ENCODE measurements around the gene ACR.

The ACR gene

DNA sequence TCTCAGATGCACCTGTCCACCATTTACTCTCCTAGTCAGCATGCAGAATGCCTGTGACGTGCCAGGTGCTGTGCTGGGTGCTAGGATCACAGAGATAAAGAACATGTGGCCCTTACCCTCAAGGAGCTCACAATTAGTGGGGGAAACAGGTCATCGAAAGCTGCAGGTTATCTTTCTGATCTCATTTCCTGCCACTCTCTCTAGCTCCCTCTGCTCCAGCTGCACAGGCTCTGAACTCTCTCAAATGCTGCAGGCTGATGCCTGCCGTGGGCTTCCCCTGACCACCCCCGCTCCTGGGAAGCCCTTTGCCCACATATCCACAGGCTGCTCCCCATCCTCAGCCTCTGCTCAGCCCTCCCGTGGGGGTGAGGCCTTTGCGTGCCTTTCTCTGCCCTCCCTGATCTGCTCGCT, 35.7 kb upstream of the ACR start:
- DNase-seq (ENCODE audit: insufficient read length, low spot score) (no peak), FAIRE-seq (peak; percentile 69)
- no peak for TF ChIP-seq POLR2A (IDR thresholded peaks at IDR 0.05; ENCODE audit: low read depth, low read length)
- no peak for TF ChIP-seq TAF1 (IDR thresholded peaks at IDR 0.05; ENCODE audit: low read depth, low read length)
- TF ChIP-seq SPI1 (IDR thresholded peaks at IDR 0.05; ENCODE audit: low read depth, low read length), result no peak
- no peak for TF ChIP-seq POU2F2 (IDR thresholded peaks at IDR 0.05; ENCODE audit: low read depth, low read length)
- TF ChIP-seq POLR2AphosphoS5 (IDR thresholded peaks at IDR 0.05; ENCODE audit: low read depth, low read length), result no peak
- TF ChIP-seq PAX5 (IDR thresholded peaks at IDR 0.05; ENCODE audit: insufficient read depth, low read length, severe bottlenecking), result no peak

DNA sequence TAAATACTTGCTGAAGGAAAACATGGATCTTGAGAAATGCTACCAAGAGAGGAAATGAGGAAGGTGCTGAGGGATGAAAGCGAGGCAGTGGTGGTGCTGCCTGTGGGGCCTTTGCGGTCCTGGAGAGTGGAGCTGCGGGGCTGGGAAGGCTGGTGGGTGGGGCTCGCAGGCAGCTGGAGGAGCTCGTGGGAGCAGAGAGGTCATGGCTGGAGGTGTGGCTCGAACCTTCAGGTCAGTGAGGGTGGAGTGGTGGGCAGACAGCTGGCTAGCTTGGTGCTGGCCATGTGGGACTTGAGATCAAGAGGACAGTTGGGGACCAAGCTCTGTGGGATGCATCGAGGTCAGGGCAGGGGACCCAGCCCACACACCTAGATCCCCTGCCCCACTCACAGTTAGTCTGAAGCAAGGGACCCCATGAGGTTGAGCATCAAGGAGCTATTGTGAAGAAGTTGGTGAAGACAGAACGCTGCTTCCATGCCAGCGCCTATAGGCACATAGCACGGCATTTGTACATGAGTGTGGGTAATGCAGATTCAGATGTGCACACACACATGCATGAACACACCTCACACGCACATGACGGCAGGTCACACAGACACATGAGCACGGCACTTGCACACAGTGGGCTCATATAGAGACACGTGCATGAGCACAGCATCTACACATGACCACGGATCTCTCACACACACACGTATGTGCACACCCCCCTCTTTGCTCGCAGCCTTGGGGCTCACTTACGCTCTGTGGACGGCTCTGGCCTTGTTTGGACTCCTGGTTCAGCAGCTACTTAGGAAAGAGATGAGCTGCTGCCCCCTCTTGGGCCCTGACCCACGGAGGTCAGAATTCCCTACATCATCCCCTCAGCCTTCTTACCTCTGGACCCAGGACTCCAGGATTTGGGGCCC, 34.9 kb upstream of the ACR start:
- DNase-seq (ENCODE audit: insufficient read length, low spot score), result no peak
- no peak for TF ChIP-seq SPI1 (IDR thresholded peaks at IDR 0.05; ENCODE audit: low read depth, low read length)
- TF ChIP-seq POLR2A (IDR thresholded peaks at IDR 0.05; ENCODE audit: low read depth, low read length), result no peak
- no peak for FAIRE-seq

DNA sequence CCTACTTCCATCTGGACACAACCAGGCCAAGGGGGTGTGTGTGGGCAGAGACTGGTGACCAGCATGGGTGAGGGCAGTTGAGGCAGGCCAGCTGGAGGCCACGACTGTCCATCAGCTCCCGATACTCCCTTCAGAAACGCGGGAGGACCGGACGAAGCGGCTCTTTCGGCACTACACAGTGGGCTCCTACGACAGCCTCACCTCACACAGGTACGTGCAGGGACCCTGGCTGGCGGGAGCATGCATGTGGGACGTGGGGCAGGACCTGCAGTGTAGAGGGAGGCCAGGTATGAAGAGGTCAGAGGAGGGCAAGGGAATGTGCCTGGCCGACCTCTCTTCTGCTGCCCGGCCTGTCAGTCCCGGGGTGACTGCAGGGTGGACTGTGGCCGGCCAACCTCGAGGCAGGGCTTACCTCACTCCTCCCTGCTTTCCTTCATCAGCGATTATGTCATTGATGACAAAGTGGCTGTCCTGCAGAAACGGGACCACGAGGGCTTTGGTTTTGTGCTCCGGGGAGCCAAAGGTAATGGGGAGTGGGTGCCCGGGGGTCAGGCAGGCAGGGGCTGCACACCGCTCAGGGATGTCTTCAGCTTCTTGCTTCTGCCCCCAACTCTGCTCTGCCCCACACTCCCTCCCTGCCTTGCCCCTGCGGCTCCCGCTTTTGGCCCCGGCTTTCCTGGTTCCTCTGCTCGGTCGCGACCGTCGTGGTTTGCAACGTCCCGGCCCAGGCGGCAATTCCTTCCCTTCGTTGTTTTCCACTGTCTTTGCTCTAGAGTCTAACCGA, 34.1 kb upstream of the ACR start:
- TF ChIP-seq POLR2AphosphoS5 (IDR thresholded peaks at IDR 0.05; ENCODE audit: low read depth, low read length), result no peak
- TF ChIP-seq TAF1 (IDR thresholded peaks at IDR 0.05; ENCODE audit: low read depth, low read length), result no peak
- TF ChIP-seq POLR2A (IDR thresholded peaks at IDR 0.05; ENCODE audit: low read depth, low read length), result no peak
- TF ChIP-seq SPI1 (IDR thresholded peaks at IDR 0.05; ENCODE audit: low read depth, low read length), result no peak
- no peak for TF ChIP-seq POU2F2 (IDR thresholded peaks at IDR 0.05; ENCODE audit: low read depth, low read length)
- no peak for TF ChIP-seq PAX5 (IDR thresholded peaks at IDR 0.05; ENCODE audit: insufficient read depth, low read length, severe bottlenecking)
- DNase-seq (ENCODE audit: insufficient read length, low spot score) (no peak), FAIRE-seq (no peak)

DNA sequence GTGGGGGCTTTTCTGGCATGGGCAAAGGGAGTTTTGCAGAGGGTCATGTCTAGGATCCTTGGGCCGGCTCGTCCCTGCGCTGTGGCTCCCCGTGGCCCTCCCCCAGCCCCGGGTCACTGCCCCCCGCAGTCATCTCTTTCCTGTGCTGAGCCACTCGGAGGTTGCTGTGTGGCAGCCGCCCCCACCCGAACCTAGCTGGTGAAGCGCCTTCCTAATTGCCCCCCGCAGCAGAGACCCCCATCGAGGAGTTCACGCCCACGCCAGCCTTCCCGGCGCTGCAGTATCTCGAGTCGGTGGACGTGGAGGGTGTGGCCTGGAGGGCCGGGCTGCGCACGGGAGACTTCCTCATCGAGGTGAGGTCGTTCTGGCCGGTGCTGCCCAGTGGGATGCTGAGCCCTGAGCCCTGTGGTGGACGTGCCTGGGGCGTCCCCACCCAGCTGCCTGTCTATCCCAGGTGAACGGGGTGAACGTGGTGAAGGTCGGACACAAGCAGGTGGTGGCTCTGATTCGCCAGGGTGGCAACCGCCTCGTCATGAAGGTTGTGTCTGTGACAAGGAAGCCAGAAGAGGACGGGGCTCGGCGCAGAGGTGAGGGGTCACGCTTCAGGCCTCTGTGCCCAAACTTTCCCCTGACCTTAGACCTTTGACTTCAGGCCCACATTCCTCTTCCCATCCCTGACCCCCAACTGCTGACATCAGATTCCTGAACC, 33.3 kb upstream of the ACR start:
- TF ChIP-seq POLR2AphosphoS5 (IDR thresholded peaks at IDR 0.05; ENCODE audit: low read depth, low read length) (no peak), SPI1 (IDR thresholded peaks at IDR 0.05; ENCODE audit: low read depth, low read length) (no peak), TAF1 (IDR thresholded peaks at IDR 0.05; ENCODE audit: low read depth, low read length) (no peak), POLR2A (IDR thresholded peaks at IDR 0.05; ENCODE audit: low read depth, low read length) (no peak), POU2F2 (IDR thresholded peaks at IDR 0.05; ENCODE audit: low read depth, low read length) (no peak), PAX5 (IDR thresholded peaks at IDR 0.05; ENCODE audit: insufficient read depth, low read length, severe bottlenecking) (no peak)
- FAIRE-seq (no peak), DNase-seq (ENCODE audit: insufficient read length, low spot score) (no peak)

DNA sequence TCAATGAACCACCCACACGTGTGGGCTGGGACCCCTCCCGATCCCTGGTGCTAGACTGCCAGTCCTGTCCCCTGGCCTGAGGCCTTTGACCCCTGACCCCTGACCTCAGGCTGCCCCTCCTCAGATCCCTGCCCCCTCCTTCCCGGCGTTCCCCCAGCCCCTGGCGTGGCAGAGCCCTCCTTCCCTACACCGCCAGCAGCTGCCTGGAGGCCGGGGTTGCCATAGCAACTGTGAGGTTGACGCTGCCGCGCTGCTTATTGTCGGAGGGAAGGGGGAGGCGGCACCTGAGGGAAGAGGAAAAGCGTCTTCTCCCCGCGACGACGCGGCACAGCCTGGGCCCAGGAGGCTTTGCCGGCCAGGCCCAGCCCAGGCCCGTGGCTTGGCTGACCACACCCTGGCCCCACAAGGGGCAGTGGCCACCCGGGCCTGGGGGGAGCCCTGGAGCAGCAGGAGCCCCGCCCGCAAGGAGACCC, 32.7 kb upstream of the ACR start:
- TF ChIP-seq POLR2A (IDR thresholded peaks at IDR 0.05; ENCODE audit: low read depth, low read length) (no peak), SPI1 (IDR thresholded peaks at IDR 0.05; ENCODE audit: low read depth, low read length) (no peak), POLR2AphosphoS5 (IDR thresholded peaks at IDR 0.05; ENCODE audit: low read depth, low read length) (no peak), POU2F2 (IDR thresholded peaks at IDR 0.05; ENCODE audit: low read depth, low read length) (no peak), PAX5 (IDR thresholded peaks at IDR 0.05; ENCODE audit: insufficient read depth, low read length, severe bottlenecking) (no peak), TAF1 (IDR thresholded peaks at IDR 0.05; ENCODE audit: low read depth, low read length) (no peak)
- no peak for DNase-seq (ENCODE audit: insufficient read length, low spot score)
- FAIRE-seq, result no peak

DNA sequence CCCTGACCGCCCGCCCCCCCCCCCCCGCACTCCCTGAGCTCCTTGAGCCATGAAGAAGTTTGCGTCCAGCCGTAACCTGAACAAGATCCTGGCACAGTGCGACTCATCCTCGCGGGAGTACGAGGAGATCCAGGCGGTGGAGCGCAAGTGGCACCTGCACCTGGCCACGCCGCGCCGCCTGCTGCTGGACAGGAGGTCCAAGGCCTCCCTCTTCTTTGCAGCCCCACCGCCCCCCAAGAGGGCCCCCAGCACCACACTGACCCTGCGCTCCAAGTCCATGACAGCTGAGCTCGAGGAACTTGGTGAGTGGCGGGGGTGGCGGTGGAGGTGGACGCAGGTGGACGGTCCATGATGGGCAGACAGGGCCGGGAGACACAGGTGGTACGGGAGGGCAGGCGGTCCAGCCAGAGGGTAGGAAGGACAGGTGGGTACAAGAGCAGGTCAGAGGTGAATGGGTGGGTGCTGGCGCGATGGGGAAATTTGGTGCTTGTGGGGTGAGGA, 32.1 kb upstream of the ACR start:
- TF ChIP-seq POLR2AphosphoS5 (IDR thresholded peaks at IDR 0.05; ENCODE audit: low read depth, low read length) (no peak), POLR2A (IDR thresholded peaks at IDR 0.05; ENCODE audit: low read depth, low read length) (no peak), TAF1 (IDR thresholded peaks at IDR 0.05; ENCODE audit: low read depth, low read length) (no peak), SPI1 (IDR thresholded peaks at IDR 0.05; ENCODE audit: low read depth, low read length) (no peak), PAX5 (IDR thresholded peaks at IDR 0.05; ENCODE audit: insufficient read depth, low read length, severe bottlenecking) (no peak), POU2F2 (IDR thresholded peaks at IDR 0.05; ENCODE audit: low read depth, low read length) (no peak)
- FAIRE-seq (no peak), DNase-seq (ENCODE audit: insufficient read length, low spot score) (no peak)

DNA sequence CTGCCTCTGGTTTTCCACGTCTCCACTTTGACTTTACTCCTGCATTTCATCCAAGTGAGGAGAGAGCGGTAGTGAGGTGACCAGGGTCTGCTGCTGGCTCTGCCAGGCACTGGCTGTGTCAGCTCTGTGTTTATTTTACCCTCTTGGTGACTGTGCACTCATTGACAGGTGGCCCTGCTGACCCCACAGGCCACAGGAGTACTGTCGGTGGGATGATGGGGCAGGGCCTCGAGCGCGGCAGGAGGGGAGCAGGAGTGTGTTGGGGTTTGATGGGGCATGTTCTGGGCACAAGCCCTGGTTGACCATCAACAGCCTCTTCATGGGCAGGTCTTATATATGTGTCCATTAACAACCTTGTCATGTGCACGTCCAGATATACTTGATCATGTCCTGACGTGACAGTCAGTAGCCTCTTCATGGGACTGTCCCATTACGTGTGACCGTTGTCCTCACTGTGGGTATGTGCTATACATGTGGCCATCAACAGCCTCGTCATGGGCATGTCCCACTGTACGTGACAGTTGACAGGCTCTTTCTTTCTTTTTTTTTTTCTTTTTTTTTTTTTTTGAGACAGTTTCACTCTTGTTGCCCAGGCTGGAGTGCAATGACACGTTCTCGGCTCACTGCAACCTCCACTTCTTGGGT, 31.4 kb upstream of the ACR start:
- no peak for FAIRE-seq

DNA sequence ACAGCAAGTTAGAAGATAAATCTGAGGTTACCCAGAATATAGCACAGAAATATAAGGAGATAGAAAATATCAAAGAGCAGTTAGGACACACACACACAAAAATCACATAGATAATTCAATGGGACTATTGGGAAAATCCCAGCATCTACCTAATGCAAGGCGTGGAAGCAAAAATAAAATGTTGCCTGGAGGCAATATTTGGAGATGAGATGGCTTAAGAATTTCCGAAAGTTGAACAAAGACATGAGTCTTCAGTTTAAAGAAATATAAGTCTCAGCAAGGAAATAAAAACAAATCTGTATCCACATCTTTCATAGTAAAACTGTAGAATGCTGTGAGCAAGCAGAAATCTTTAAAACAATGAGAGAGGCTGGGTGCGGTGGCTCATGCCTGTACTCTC, 29.5 kb upstream of the ACR start:
- TF ChIP-seq POLR2AphosphoS5 (IDR thresholded peaks at IDR 0.05; ENCODE audit: low read depth, low read length) (no peak), TAF1 (IDR thresholded peaks at IDR 0.05; ENCODE audit: low read depth, low read length) (no peak), PAX5 (IDR thresholded peaks at IDR 0.05; ENCODE audit: insufficient read depth, low read length, severe bottlenecking) (no peak), POLR2A (IDR thresholded peaks at IDR 0.05; ENCODE audit: low read depth, low read length) (no peak), SPI1 (IDR thresholded peaks at IDR 0.05; ENCODE audit: low read depth, low read length) (no peak), POU2F2 (IDR thresholded peaks at IDR 0.05; ENCODE audit: low read depth, low read length) (no peak)
- FAIRE-seq (no peak), DNase-seq (ENCODE audit: insufficient read length, low spot score) (no peak)

More for the DNA sequence above, 31.4 kb upstream of the ACR start:
- TF ChIP-seq SPI1 (IDR thresholded peaks at IDR 0.05; ENCODE audit: low read depth, low read length) (no peak), TAF1 (IDR thresholded peaks at IDR 0.05; ENCODE audit: low read depth, low read length) (no peak), POLR2AphosphoS5 (IDR thresholded peaks at IDR 0.05; ENCODE audit: low read depth, low read length) (no peak), PAX5 (IDR thresholded peaks at IDR 0.05; ENCODE audit: insufficient read depth, low read length, severe bottlenecking) (no peak), POU2F2 (IDR thresholded peaks at IDR 0.05; ENCODE audit: low read depth, low read length) (no peak), POLR2A (IDR thresholded peaks at IDR 0.05; ENCODE audit: low read depth, low read length) (no peak)
- no peak for DNase-seq (ENCODE audit: insufficient read length, low spot score)
